HG02973 (cell line): ENCODE data around the gene PARD3B.

ENCODE experiments used
- ATAC-seq: cut with Tn5 transposase; IDR thresholded peaks from one replicate; pipeline ENCODE4 v1.9.1; 2021; ENCODE audit warnings: moderate library complexity; ENCODE audit not compliant: unreplicated experiment

The PARD3B gene

GRCh38 chr2:205170399-205170798 lies 625.1 kb downstream of the PARD3B start:
- ATAC-seq = no peak

- ATAC-seq = no peak
These were observed 626.1 kb downstream of the PARD3B start for GRCh38 chr2:205171261-205171940.

GRCh38 chr2:205175831-205176230 lies 630.6 kb downstream of the PARD3B start:
- ATAC-seq = no peak

GRCh38 chr2:205176546-205176945 lies 631.3 kb downstream of the PARD3B start:
- no peak for ATAC-seq

GRCh38 chr2:205177546-205177945 lies 632.3 kb downstream of the PARD3B start:
- no peak for ATAC-seq

GRCh38 chr2:205180730-205181129 lies 635.5 kb downstream of the PARD3B start:
- no peak for ATAC-seq

GRCh38 chr2:205187731-205188130 lies 642.5 kb downstream of the PARD3B start:
- no peak for ATAC-seq

- ATAC-seq = no peak
These were observed 643.2 kb downstream of the PARD3B start for GRCh38 chr2:205188239-205189138.

GRCh38 chr2:205189301-205189700 lies 644.0 kb downstream of the PARD3B start:
- no peak for ATAC-seq

GRCh38 chr2:205190528-205190927 lies 645.3 kb downstream of the PARD3B start:
- ATAC-seq = no peak

GRCh38 chr2:205193125-205193835 lies 648.0 kb downstream of the PARD3B start:
- ATAC-seq = no peak

GRCh38 chr2:205193836-205194228 lies 648.6 kb downstream of the PARD3B start:
- no peak for ATAC-seq

- no peak for ATAC-seq
These were observed 652.3 kb downstream of the PARD3B start for GRCh38 chr2:205197468-205198139.

GRCh38 chr2:205198140-205198525 lies 652.9 kb downstream of the PARD3B start:
- ATAC-seq = no peak

GRCh38 chr2:205199165-205199850 lies 654.0 kb downstream of the PARD3B start:
- ATAC-seq = no peak

- ATAC-seq = no peak
These were observed 665.2 kb downstream of the PARD3B start for GRCh38 chr2:205210494-205210893.

GRCh38 chr2:205212357-205212756 lies 667.1 kb downstream of the PARD3B start:
- no peak for ATAC-seq

- ATAC-seq = no peak
These were observed 670.8 kb downstream of the PARD3B start for GRCh38 chr2:205216092-205216491.

GRCh38 chr2:205216580-205216979 lies 671.3 kb downstream of the PARD3B start:
- ATAC-seq = no peak

- ATAC-seq = no peak
These were observed 671.7 kb downstream of the PARD3B start for GRCh38 chr2:205217004-205217403.
